ENCODE results near the gene USP24. TPM values are rescaled to one million over a fixed set of nuclear protein-coding genes. Genes with fewer than 3 reads are reported as not detected.

Gene USP24
- total RNA-seq, 5 donors from 2014 or later (not counting 1 experiment from before 2014, with no cell fraction given), result 58.9 to 90.7 (median 64.0) TPM

- peak overlapping the region; percentile 29 to 55 for H3K27ac Mint-ChIP-seq
- Histone ChIP-seq H3K36me3 (ENCODE audit: control insufficient read depth in 2 of 2, extremely low read depth in 1 of 2, insufficient read depth in 1 of 2, low read length in 1 of 2) (peaks cover 0 to 10% of the 10 kb centered on the region in 2 donors), H3K4me1 (ENCODE audit: control insufficient read depth in 1 of 2, extremely low read depth in 1 of 2, insufficient read depth in 2 of 2, low read length in 2 of 2) (peaks cover 0 to 9% of the 10 kb centered on the region in 2 experiments), H3K4me3 (ENCODE audit: control insufficient read depth in 1 of 2, extremely low read depth in 1 of 2, low read length in 1 of 2) (no peak overlapping the region), H3K27ac (ENCODE audit: low read length) (no peak overlapping the region), H3K27me3 (replicated peaks in 1 of 2; ENCODE audit: control insufficient read depth in 2 of 2, extremely low read depth in 1 of 2, insufficient read depth in 2 of 2, low read length in 1 of 2) (no peaks in the 10 kb centered on the region), H3K9me3 (no peaks in the 10 kb centered on the region)
- H3K9me3 Mint-ChIP-seq, result peaks cover 2 to 6% (median 2%) of the 10 kb centered on the region in 3 donors
- DNase-seq (no peak), ATAC-seq (replicated peaks in 1 of 4) (no peak)
- no peak overlapping the region for H3K4me3 Mint-ChIP-seq
- ChIA-PET CTCF (no interaction called here), POLR2A (no interaction called here)
- H3K27me3 Mint-ChIP-seq, result no peaks in the 10 kb centered on the region
- WGBS (ENCODE audit: insufficient coverage), result 82% methylated on average over 3 of the region's 3 CpGs
- H3K36me3 Mint-ChIP-seq, result peaks cover 35% of the 10 kb centered on the region
- H3K4me1 Mint-ChIP-seq, result peaks cover 51 to 53% (median 52%) of the 10 kb centered on the region in 3 donors
Observed at GRCh38 chr1:55179177-55179835, 35.9 kb downstream of the USP24 start.

- WGBS (ENCODE audit: insufficient coverage), result 100% methylated on average over 1 of the region's 3 CpGs
- CTCF ChIA-PET, result interaction anchor here in 1 of 2 donors (0.5 kb wide), 1 partner anchor 107 kb away, joined by 7 read pairs; no protein-coding TSS in a partner anchor
- H3K27ac Mint-ChIP-seq, result no peak overlapping the region
Observed at GRCh38 chr1:55172687-55173086, 42.5 kb downstream of the USP24 start.

GRCh38 chr1:55172272-55172671 is 42.9 kb downstream of the USP24 start:
- Mint-ChIP-seq H3K36me3 (peaks cover 52% of the 10 kb centered on the region), H3K9me3 (no peaks in the 10 kb centered on the region), H3K4me1 (peaks cover 21 to 24% (median 22%) of the 10 kb centered on the region in 3 donors), H3K27me3 (no peaks in the 10 kb centered on the region), H3K4me3 (no peak overlapping the region), H3K27ac (no peak overlapping the region)
- Histone ChIP-seq H3K4me3 (ENCODE audit: control insufficient read depth in 1 of 2, extremely low read depth in 1 of 2, low read length in 1 of 2) (no peak overlapping the region), H3K36me3 (ENCODE audit: control insufficient read depth in 2 of 2, extremely low read depth in 1 of 2, insufficient read depth in 1 of 2, low read length in 1 of 2) (peaks cover 6 to 42% of the 10 kb centered on the region in 2 donors), H3K4me1 (ENCODE audit: control insufficient read depth in 1 of 2, extremely low read depth in 1 of 2, insufficient read depth in 2 of 2, low read length in 2 of 2) (no peaks in the 10 kb centered on the region), H3K9me3 (no peaks in the 10 kb centered on the region), H3K27ac (ENCODE audit: low read length) (no peak overlapping the region), H3K27me3 (replicated peaks in 1 of 2; ENCODE audit: control insufficient read depth in 2 of 2, extremely low read depth in 1 of 2, insufficient read depth in 2 of 2, low read length in 1 of 2) (no peaks in the 10 kb centered on the region)
- CTCF ChIA-PET, result interaction anchor here in 1 of 2 donors (0.5 kb wide), 1 partner anchor 108 kb away, joined by 7 read pairs; no protein-coding TSS in a partner anchor
- ATAC-seq (replicated peaks in 1 of 4), result no peak
- no peak for DNase-seq
- WGBS (ENCODE audit: insufficient coverage), result no CpG with 5 or more reads among the region's 2 CpGs
- POLR2A ChIA-PET, result no interaction called here

More at GRCh38 chr1:55172687-55173086, 42.5 kb downstream of the USP24 start:
- H3K4me3 ChIP-seq (ENCODE audit: control insufficient read depth in 1 of 2, extremely low read depth in 1 of 2, low read length in 1 of 2), result no peak overlapping the region
- Mint-ChIP-seq H3K36me3 (peaks cover 48% of the 10 kb centered on the region), H3K9me3 (no peaks in the 10 kb centered on the region), H3K27me3 (no peaks in the 10 kb centered on the region), H3K4me1 (peaks cover 20 to 21% (median 20%) of the 10 kb centered on the region in 3 donors), H3K4me3 (no peak overlapping the region)
- DNase-seq (no peak), ATAC-seq (replicated peaks in 1 of 4) (no peak)
- H3K27ac ChIP-seq (ENCODE audit: low read length), result no peak overlapping the region
- H3K27me3 ChIP-seq (replicated peaks in 1 of 2; ENCODE audit: control insufficient read depth in 2 of 2, extremely low read depth in 1 of 2, insufficient read depth in 2 of 2, low read length in 1 of 2), result no peaks in the 10 kb centered on the region
- no peaks in the 10 kb centered on the region for H3K9me3 ChIP-seq
- no peaks in the 10 kb centered on the region for H3K4me1 ChIP-seq (ENCODE audit: control insufficient read depth in 1 of 2, extremely low read depth in 1 of 2, insufficient read depth in 2 of 2, low read length in 2 of 2)
- peaks cover 6 to 38% of the 10 kb centered on the region in 2 donors for H3K36me3 ChIP-seq (ENCODE audit: control insufficient read depth in 2 of 2, extremely low read depth in 1 of 2, insufficient read depth in 1 of 2, low read length in 1 of 2)
- POLR2A ChIA-PET, result no interaction called here

GRCh38 chr1:55171694-55172093 is 43.5 kb downstream of the USP24 start:
- H3K4me3 Mint-ChIP-seq, result no peak overlapping the region
- no peaks in the 10 kb centered on the region for H3K27me3 ChIP-seq (replicated peaks in 1 of 2; ENCODE audit: control insufficient read depth in 2 of 2, extremely low read depth in 1 of 2, insufficient read depth in 2 of 2, low read length in 1 of 2)
- peaks cover 6 to 48% of the 10 kb centered on the region in 2 donors for H3K36me3 ChIP-seq (ENCODE audit: control insufficient read depth in 2 of 2, extremely low read depth in 1 of 2, insufficient read depth in 1 of 2, low read length in 1 of 2)
- no peak overlapping the region for H3K27ac Mint-ChIP-seq
- WGBS (ENCODE audit: insufficient coverage), result 100% methylated on average over 1 of the region's 3 CpGs
- POLR2A ChIA-PET, result no interaction called here
- no peak overlapping the region for H3K27ac ChIP-seq (ENCODE audit: low read length)
- no peaks in the 10 kb centered on the region for H3K4me1 ChIP-seq (ENCODE audit: control insufficient read depth in 1 of 2, extremely low read depth in 1 of 2, insufficient read depth in 2 of 2, low read length in 2 of 2)
- CTCF ChIA-PET, result no interaction called here
- H3K36me3 Mint-ChIP-seq, result peaks cover 53% of the 10 kb centered on the region
- H3K27me3 Mint-ChIP-seq, result no peaks in the 10 kb centered on the region
- H3K9me3 ChIP-seq, result no peaks in the 10 kb centered on the region
- H3K9me3 Mint-ChIP-seq, result no peaks in the 10 kb centered on the region
- no peak for DNase-seq
- no peak for ATAC-seq (replicated peaks in 1 of 4)
- H3K4me1 Mint-ChIP-seq, result peaks cover 21 to 27% (median 23%) of the 10 kb centered on the region in 3 donors
- no peak overlapping the region for H3K4me3 ChIP-seq (ENCODE audit: control insufficient read depth in 1 of 2, extremely low read depth in 1 of 2, low read length in 1 of 2)

- DNase-seq, result no peak
- ChIA-PET CTCF (no interaction called here), POLR2A (no interaction called here)
- H3K27me3 ChIP-seq (replicated peaks in 1 of 2; ENCODE audit: control insufficient read depth in 2 of 2, extremely low read depth in 1 of 2, insufficient read depth in 2 of 2, low read length in 1 of 2), result no peaks in the 10 kb centered on the region
- peaks cover 57% of the 10 kb centered on the region for H3K36me3 Mint-ChIP-seq
- peaks cover 19 to 27% (median 23%) of the 10 kb centered on the region in 3 donors for H3K4me1 Mint-ChIP-seq
- H3K4me3 Mint-ChIP-seq, result no peak overlapping the region
- no peaks in the 10 kb centered on the region for H3K9me3 ChIP-seq
- no CpG with 5 or more reads among the region's 1 CpG for WGBS (ENCODE audit: insufficient coverage)
- ATAC-seq (replicated peaks in 1 of 4), result no peak
- no peak overlapping the region for H3K27ac ChIP-seq (ENCODE audit: low read length)
- peaks cover 6 to 54% of the 10 kb centered on the region in 2 donors for H3K36me3 ChIP-seq (ENCODE audit: control insufficient read depth in 2 of 2, extremely low read depth in 1 of 2, insufficient read depth in 1 of 2, low read length in 1 of 2)
- H3K9me3 Mint-ChIP-seq, result no peaks in the 10 kb centered on the region
- H3K4me1 ChIP-seq (ENCODE audit: control insufficient read depth in 1 of 2, extremely low read depth in 1 of 2, insufficient read depth in 2 of 2, low read length in 2 of 2), result no peaks in the 10 kb centered on the region
- H3K4me3 ChIP-seq (ENCODE audit: control insufficient read depth in 1 of 2, extremely low read depth in 1 of 2, low read length in 1 of 2), result no peak overlapping the region
- H3K27ac Mint-ChIP-seq, result no peak overlapping the region
- no peaks in the 10 kb centered on the region for H3K27me3 Mint-ChIP-seq
Observed at GRCh38 chr1:55170426-55170825, 44.7 kb downstream of the USP24 start.

- H3K27ac ChIP-seq (ENCODE audit: low read length), result no peak overlapping the region
- peaks cover 6 to 64% of the 10 kb centered on the region in 2 donors for H3K36me3 ChIP-seq (ENCODE audit: control insufficient read depth in 2 of 2, extremely low read depth in 1 of 2, insufficient read depth in 1 of 2, low read length in 1 of 2)
- H3K4me1 ChIP-seq (ENCODE audit: control insufficient read depth in 1 of 2, extremely low read depth in 1 of 2, insufficient read depth in 2 of 2, low read length in 2 of 2), result no peaks in the 10 kb centered on the region
- no peak for ATAC-seq (replicated peaks in 1 of 4)
- Mint-ChIP-seq H3K4me3 (no peak overlapping the region), H3K27ac (peak overlapping the region in 1 of 2 donors; percentile 24), H3K36me3 (peaks cover 69% of the 10 kb centered on the region), H3K9me3 (no peaks in the 10 kb centered on the region), H3K4me1 (peaks cover 20 to 27% (median 26%) of the 10 kb centered on the region in 3 donors), H3K27me3 (no peaks in the 10 kb centered on the region)
- no peaks in the 10 kb centered on the region for H3K27me3 ChIP-seq (replicated peaks in 1 of 2; ENCODE audit: control insufficient read depth in 2 of 2, extremely low read depth in 1 of 2, insufficient read depth in 2 of 2, low read length in 1 of 2)
- ChIA-PET POLR2A (no interaction called here), CTCF (no interaction called here)
- H3K9me3 ChIP-seq, result no peaks in the 10 kb centered on the region
- no CpG with 5 or more reads among the region's 1 CpG for whole genome bisulfite sequencing (ENCODE audit: insufficient coverage)
- no peak overlapping the region for H3K4me3 ChIP-seq (ENCODE audit: control insufficient read depth in 1 of 2, extremely low read depth in 1 of 2, low read length in 1 of 2)
- DNase-seq, result no peak
Observed at GRCh38 chr1:55169126-55169525, 46.0 kb downstream of the USP24 start.
